ENCODE data around the gene NOTCH3. TPM values are rescaled to one million over a fixed set of nuclear protein-coding genes. Genes with fewer than 3 reads are reported as not detected.

Gene NOTCH3
- total and polyA plus RNA-seq, 9 donors: 6.1 to 47.6 (median 17.9) TPM

DNA sequence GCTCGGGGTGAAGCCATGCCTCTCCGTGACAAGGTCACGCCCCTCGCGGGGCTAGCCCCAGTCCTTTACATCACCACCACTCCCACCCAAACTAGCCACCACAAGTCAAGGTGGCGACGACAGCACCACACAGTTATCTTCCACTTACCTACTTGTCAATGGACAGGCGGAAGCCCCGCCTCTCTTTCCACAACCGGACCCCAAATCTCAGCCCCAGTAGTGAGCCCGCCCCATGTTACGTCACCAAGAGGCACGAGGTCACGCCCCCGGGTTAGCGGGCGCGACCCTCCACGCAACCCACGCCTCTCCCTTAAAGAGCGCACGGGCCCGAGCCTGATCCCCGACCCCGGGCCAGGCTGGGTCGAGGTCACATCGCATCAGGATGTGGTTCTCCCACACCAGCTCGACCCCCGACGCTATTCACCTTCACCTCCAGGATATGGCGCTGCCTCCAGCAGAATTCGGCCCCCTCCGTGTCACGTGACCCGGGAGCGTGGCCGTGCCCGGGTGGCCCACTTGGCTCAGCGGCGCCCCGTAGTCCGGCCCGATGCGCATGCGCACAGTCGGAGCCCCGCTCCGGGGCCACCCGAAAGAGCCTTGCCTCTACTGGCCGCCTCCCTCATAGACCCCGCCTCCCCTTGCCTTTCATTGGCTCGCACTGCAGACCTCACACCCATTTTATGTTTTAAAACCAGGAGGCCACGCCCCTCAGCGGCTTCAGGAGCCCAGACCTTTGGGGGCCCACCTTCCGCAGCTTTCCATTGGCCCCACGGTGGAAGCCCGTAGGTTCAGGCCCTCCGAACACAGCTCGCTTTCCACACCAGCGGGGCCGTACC lies 75.3 kb downstream of the NOTCH3 start:
- DNase-seq: peak; percentile 98 to 99 (median 98)
- no peaks in the 10 kb centered on the region for H3K27me3 ChIP-seq
- no peaks in the 10 kb centered on the region for H3K9me3 ChIP-seq
- H3K36me3 ChIP-seq: no peaks in the 10 kb centered on the region
- no peak for TF ChIP-seq EP300 (IDR thresholded peaks at IDR 0.05)
- peak; percentile 44 for TF ChIP-seq POLR2A (IDR thresholded peaks at IDR 0.05)
- TF ChIP-seq, protein P1, sequence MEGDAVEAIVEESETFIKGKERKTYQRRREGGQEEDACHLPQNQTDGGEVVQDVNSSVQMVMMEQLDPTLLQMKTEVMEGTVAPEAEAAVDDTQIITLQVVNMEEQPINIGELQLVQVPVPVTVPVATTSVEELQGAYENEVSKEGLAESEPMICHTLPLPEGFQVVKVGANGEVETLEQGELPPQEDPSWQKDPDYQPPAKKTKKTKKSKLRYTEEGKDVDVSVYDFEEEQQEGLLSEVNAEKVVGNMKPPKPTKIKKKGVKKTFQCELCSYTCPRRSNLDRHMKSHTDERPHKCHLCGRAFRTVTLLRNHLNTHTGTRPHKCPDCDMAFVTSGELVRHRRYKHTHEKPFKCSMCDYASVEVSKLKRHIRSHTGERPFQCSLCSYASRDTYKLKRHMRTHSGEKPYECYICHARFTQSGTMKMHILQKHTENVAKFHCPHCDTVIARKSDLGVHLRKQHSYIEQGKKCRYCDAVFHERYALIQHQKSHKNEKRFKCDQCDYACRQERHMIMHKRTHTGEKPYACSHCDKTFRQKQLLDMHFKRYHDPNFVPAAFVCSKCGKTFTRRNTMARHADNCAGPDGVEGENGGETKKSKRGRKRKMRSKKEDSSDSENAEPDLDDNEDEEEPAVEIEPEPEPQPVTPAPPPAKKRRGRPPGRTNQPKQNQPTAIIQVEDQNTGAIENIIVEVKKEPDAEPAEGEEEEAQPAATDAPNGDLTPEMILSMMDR (IDR thresholded peaks at IDR 0.05): no peak
- 0 to 1% (median 0%) methylated on average over 58 to 61 of the region's 61 CpGs for WGBS, 3 donors
- peak overlapping the region; percentile 89 for H3K4me3 ChIP-seq
- intact Hi-C loops (cut with DNase I): no loop called here
- H3K4me1 ChIP-seq (ENCODE audit: insufficient read depth): peaks cover 10% of the 10 kb centered on the region
- H3K27ac ChIP-seq: peak overlapping the region; percentile 79 to 94

DNA sequence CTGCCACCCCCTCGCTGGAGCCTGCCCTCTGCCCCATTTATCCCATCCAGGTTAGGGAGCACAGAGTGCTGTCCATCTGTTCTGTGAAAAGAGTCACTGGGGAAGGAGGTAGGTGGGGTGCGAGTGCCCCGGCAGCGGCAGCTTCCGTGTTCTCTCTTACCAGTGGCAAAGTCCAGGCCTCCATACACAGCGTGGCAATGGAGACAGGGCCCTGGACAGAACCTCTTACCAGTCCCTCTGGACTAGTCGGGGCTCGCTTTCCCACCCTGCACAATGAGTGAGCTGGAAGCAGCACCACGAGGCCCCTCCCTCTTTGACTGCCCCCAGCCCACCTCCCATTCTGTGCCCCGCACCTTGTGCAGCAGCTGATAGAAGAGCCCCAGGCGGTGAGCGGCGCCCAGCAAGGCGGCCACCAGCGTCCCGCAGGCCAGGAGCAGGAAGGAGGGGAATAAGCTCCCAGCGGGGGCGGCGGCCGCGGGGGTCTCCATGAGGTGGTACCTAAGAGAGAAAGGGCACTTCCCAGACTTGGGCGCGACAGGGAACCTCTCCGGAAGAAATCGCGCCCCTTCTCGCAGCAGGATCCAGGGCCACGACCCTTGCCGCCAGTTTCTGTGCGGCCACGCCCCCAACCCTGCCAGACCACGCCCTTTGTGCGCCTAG lies 76.1 kb downstream of the NOTCH3 start:
- intact Hi-C loops (cut with DNase I): no loop called here
- DNase-seq: no peak
- Histone ChIP-seq H3K36me3 (no peaks in the 10 kb centered on the region), H3K4me1 (ENCODE audit: insufficient read depth) (peaks cover 10% of the 10 kb centered on the region), H3K27ac (peak overlapping the region; percentile 79 to 94), H3K27me3 (no peaks in the 10 kb centered on the region), H3K4me3 (peak overlapping the region; percentile 89), H3K9me3 (no peaks in the 10 kb centered on the region)
- WGBS, 3 donors: 2 to 4% (median 2%) methylated on average over 33 of the region's 33 CpGs
- no peak for TF ChIP-seq POLR2A (IDR thresholded peaks at IDR 0.05)
- TF ChIP-seq EP300 (IDR thresholded peaks at IDR 0.05): no peak
- TF ChIP-seq, protein P1 (IDR thresholded peaks at IDR 0.05): no peak

- Histone ChIP-seq H3K27ac (peak overlapping the region in 1 of 2 donors; percentile 94), H3K4me1 (ENCODE audit: insufficient read depth) (peaks cover 10% of the 10 kb centered on the region), H3K27me3 (no peaks in the 10 kb centered on the region), H3K36me3 (no peaks in the 10 kb centered on the region), H3K4me3 (no peak overlapping the region), H3K9me3 (no peaks in the 10 kb centered on the region)
- intact Hi-C loops (cut with DNase I): no loop called here
- 16 to 24% (median 19%) methylated on average over 5 of the region's 5 CpGs for WGBS, 3 donors
- TF ChIP-seq, protein P1 (IDR thresholded peaks at IDR 0.05): no peak
- TF ChIP-seq POLR2A (IDR thresholded peaks at IDR 0.05) (no peak), EP300 (IDR thresholded peaks at IDR 0.05) (no peak)
- DNase-seq: peak in 3 of 5 donors; percentile 42 to 58 (median 48)
These were observed 76.9 kb downstream of the NOTCH3 start for GRCh38 chr19:15123900-15124299.

- Histone ChIP-seq H3K36me3 (no peaks in the 10 kb centered on the region), H3K27ac (peak overlapping the region in 1 of 2 donors; percentile 94)
- DNase-seq: peak in 1 of 5 donors; percentile 47
These were observed 77.5 kb downstream of the NOTCH3 start for GRCh38 chr19:15123031-15123890.

More at GRCh38 chr19:15123031-15123890, 77.5 kb downstream of the NOTCH3 start:
- H3K4me3 ChIP-seq: no peak overlapping the region
- no peaks in the 10 kb centered on the region for H3K27me3 ChIP-seq
- H3K9me3 ChIP-seq: no peaks in the 10 kb centered on the region
- WGBS, 3 donors: 92% methylated on average over 22 of the region's 22 CpGs
- intact Hi-C loops (cut with DNase I): no loop called here
- TF ChIP-seq EP300 (IDR thresholded peaks at IDR 0.05) (no peak), POLR2A (IDR thresholded peaks at IDR 0.05) (no peak)
- TF ChIP-seq, protein P1 (IDR thresholded peaks at IDR 0.05): no peak
- H3K4me1 ChIP-seq (ENCODE audit: insufficient read depth): peaks cover 10% of the 10 kb centered on the region

All from ovary (tissue), 9 donors.